SU-DHL-6 (cell line): ENCODE results near the gene HEXB.

Experiments used
- EZH2phosphoT487 ChIP-seq: fragments of 200-600 bp; sonication (generic), shearing (Covaris generic); conservative IDR thresholded peaks from 2 replicates; pipeline ENCODE4 v1.6.1; 2018; ENCODE audit warnings: mild to moderate bottlenecking, antibody characterized with exemption, low read length, moderate library complexity, mixed read lengths
- TF ChIP-seq, protein P1 (sequence below): fragments of 200-600 bp; sonication (generic); IDR thresholded peaks from one replicate; pipeline ENCODE4 v1.5.1; 2017; ENCODE audit warnings: antibody characterized with exemption, mild to moderate bottlenecking, low read length, moderate library complexity; ENCODE audit not compliant: insufficient read depth, poor library complexity, severe bottlenecking

DNA sequence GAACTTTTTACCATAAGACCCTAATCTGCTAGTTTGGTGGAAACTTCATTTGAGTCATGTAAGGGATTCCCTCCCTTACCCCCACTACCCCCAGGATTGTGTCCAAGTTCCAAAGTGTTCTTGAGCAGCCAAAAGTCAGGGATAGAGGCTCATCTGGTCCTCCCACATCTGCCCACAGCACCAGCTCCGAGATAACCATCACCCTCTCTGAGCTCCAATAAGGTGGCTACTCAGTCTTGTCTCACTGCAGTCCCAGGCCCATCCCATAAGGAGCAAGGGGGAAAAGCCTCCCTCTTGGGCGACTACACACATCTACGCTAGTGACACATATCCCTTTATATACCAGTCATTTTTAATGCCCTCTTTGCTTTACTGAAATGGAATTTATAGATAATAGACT is 32.5 kb upstream of the HEXB start:
- TF ChIP-seq, protein P1, sequence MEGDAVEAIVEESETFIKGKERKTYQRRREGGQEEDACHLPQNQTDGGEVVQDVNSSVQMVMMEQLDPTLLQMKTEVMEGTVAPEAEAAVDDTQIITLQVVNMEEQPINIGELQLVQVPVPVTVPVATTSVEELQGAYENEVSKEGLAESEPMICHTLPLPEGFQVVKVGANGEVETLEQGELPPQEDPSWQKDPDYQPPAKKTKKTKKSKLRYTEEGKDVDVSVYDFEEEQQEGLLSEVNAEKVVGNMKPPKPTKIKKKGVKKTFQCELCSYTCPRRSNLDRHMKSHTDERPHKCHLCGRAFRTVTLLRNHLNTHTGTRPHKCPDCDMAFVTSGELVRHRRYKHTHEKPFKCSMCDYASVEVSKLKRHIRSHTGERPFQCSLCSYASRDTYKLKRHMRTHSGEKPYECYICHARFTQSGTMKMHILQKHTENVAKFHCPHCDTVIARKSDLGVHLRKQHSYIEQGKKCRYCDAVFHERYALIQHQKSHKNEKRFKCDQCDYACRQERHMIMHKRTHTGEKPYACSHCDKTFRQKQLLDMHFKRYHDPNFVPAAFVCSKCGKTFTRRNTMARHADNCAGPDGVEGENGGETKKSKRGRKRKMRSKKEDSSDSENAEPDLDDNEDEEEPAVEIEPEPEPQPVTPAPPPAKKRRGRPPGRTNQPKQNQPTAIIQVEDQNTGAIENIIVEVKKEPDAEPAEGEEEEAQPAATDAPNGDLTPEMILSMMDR, result no peak
- no peak for TF ChIP-seq EZH2phosphoT487
